ENCODE results near the gene TMC3. TPM values are rescaled to one million over a fixed set of nuclear protein-coding genes. Genes with fewer than 3 reads are reported as not detected.

TMC3 gene
- total and polyA plus RNA-seq, 10 of the 15 experiments (the other 5 are each of a cell fraction or from before 2014, with no cell fraction given): 0.03 to 0.04 (median 0.04) TPM; not detected in 7

DNA sequence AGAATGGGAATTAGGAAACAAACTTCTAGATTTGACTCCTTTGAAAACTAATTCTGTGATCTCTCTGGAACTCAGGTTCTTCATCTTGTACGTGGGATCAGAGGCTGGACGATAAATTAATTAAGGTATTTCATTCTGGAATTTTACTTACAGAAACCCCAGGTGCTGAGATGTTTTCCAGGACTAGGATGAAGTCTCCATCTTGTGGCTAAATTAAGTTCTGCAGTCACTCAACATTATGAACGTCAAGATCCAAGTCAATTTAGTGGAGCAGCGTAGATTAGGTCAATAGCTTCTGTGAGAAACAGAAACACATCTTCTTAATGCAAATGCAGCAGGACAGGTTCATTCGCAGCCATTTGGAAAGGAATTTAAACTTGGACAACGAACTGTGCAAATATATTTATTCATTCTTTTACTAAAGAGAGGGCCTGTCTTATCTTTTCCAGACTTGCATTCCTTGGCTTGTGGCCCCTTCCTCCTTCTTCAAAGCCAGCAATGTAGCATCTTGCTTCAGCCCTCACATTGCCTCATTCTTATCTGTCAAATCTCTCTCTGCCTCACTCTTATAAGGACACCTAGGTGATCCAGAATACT lies 26.7 kb upstream of the TMC3 start (continued):
- TF ChIP-seq, protein P1, sequence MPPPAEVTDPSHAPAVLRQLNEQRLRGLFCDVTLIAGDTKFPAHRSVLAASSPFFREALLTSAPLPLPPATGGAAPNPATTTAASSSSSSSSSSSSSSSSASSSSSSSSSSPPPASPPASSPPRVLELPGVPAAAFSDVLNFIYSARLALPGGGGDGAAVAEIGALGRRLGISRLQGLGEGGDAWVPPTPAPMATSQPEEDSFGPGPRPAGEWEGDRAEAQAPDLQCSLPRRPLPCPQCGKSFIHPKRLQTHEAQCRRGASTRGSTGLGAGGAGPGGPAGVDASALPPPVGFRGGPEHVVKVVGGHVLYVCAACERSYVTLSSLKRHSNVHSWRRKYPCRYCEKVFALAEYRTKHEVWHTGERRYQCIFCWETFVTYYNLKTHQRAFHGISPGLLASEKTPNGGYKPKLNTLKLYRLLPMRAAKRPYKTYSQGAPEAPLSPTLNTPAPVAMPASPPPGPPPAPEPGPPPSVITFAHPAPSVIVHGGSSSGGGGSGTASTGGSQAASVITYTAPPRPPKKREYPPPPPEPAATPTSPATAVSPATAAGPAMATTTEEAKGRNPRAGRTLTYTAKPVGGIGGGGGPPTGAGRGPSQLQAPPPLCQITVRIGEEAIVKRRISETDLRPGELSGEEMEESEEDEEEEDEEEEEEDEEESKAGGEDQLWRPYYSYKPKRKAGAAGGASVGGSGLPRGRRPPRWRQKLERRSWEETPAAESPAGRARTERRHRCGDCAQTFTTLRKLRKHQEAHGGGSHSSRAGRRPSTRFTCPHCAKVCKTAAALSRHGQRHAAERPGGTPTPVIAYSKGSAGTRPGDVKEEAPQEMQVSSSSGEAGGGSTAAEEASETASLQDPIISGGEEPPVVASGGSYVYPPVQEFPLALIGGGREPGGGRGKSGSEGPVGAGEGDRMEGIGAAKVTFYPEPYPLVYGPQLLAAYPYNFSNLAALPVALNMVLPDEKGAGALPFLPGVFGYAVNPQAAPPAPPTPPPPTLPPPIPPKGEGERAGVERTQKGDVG (CRISPR knock-in tag; IDR thresholded peaks at IDR 0.05): no peak

DNA sequence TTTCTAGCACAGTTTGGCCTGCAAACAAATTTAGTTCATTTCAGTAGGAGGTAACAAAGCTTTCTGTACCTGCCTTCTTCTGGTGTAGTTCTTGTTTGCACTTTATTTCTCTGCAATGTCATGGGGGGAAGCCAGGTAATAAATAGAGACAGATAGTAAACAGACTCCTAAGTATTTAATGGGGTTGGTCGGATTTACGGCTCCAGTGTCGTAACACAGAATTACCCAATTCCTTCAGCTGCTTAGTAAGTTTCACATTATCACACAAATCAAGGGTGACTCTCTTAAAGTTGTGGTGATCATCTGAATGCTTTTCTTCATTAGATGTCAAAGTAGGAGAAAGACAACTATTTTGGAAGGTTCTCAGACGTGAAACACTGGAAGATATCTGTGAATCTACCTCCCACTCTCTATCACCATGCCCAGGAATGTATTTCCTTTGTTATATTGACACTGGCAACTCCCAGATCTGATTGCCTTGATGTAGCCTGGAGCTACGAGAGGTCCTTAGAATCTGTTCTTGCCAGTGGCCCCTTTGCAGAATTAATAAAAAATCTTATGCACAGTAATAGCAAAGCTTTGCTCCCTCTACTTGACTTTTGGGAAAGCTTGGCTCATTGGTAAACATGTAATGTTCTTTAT lies 25.0 kb upstream of the TMC3 start:
- ChIA-PET CTCF (interaction anchor here (0.7 to 5.1 kb wide), 9 partner anchors 9 to 295 kb away, joined by 3 to 70 read pairs (median 7); no protein-coding TSS in a partner anchor), POLR2A (no interaction called here), SMC1A (ENCODE audit: uncharacterized antibody, unreplicated experiment) (interaction anchor here (1.0 to 5.2 kb wide), 6 partner anchors 10 to 132 kb away, joined by 3 to 63 read pairs (median 6); no protein-coding TSS in a partner anchor), RAD21 (ENCODE audit: unreplicated experiment) (interaction anchor here (0.8 to 5.1 kb wide), 6 partner anchors 12 to 293 kb away, joined by 3 to 32 read pairs (median 4); no protein-coding TSS in a partner anchor)
- Histone ChIP-seq H3K79me2 (ENCODE audit: control insufficient read depth, insufficient read depth, low read length) (no peaks in the 10 kb centered on the region), H3K9ac (ENCODE audit: control insufficient read depth, insufficient read depth, low read length) (no peak overlapping the region), H3K9me3 (replicated peaks; ENCODE audit: control insufficient read depth, insufficient read depth, low read length) (no peaks in the 10 kb centered on the region), H3K36me3 (ENCODE audit: control insufficient read depth in 2 of 2, insufficient read depth in 2 of 2, low read length in 1 of 2) (no peaks in the 10 kb centered on the region), H3K27me3 (replicated peaks in 1 of 2; ENCODE audit: control insufficient read depth in 2 of 2, insufficient read depth in 2 of 2, low read length in 1 of 2) (no peaks in the 10 kb centered on the region; a peak in 1 of 4 replicates), H3K27ac (ENCODE audit: control insufficient read depth, insufficient read depth) (no peak overlapping the region), H3K4me1 (ENCODE audit: control insufficient read depth, insufficient read depth, low read length) (no peaks in the 10 kb centered on the region), H3K4me3 (no peak overlapping the region), H4K20me1 (ENCODE audit: control insufficient read depth, insufficient read depth) (no peaks in the 10 kb centered on the region), H3K4me2 (ENCODE audit: control insufficient read depth, insufficient read depth) (no peak overlapping the region), H2AFZ (ENCODE audit: control insufficient read depth, low read depth, low read length) (no peak overlapping the region)
- BruUV-seq (replicated peaks): no TSS peak
- ATAC-seq: no peak
- WGBS (ENCODE audit: insufficient coverage, insufficient replicate concordance, low lambda C conversion rate, missing lambda C conversion rate): 43% methylated on average over 5 of the region's 5 CpGs
- intact Hi-C loops (cut with micrococcal nuclease; ENCODE audit: unreplicated experiment): no loop called here
- in situ Hi-C loops (cut with MboI): no loop called here
- no peak for FAIRE-seq
- DNase-seq (ENCODE audit: low read depth, low spot score): no peak
- TF ChIP-seq RELA (IDR thresholded peaks at IDR 0.05; ENCODE audit: borderline replicate concordance, partially characterized antibody) (no peak), NFXL1 (IDR thresholded peaks at IDR 0.05; ENCODE audit: borderline replicate concordance) (no peak), TCF12 (IDR thresholded peaks at IDR 0.05; ENCODE audit: low read depth, low read length) (no peak), FOXM1 (IDR thresholded peaks at IDR 0.05; ENCODE audit: low read depth, low read length) (no peak), STAT1 (conservative IDR thresholded peaks at IDR 0.05) (no peak), MTA3 (IDR thresholded peaks at IDR 0.05; ENCODE audit: borderline replicate concordance, low read length) (no peak), RCOR1 (conservative IDR thresholded peaks at IDR 0.05; ENCODE audit: low read depth, low read length) (no peak)
- TF ChIP-seq, protein P2, sequence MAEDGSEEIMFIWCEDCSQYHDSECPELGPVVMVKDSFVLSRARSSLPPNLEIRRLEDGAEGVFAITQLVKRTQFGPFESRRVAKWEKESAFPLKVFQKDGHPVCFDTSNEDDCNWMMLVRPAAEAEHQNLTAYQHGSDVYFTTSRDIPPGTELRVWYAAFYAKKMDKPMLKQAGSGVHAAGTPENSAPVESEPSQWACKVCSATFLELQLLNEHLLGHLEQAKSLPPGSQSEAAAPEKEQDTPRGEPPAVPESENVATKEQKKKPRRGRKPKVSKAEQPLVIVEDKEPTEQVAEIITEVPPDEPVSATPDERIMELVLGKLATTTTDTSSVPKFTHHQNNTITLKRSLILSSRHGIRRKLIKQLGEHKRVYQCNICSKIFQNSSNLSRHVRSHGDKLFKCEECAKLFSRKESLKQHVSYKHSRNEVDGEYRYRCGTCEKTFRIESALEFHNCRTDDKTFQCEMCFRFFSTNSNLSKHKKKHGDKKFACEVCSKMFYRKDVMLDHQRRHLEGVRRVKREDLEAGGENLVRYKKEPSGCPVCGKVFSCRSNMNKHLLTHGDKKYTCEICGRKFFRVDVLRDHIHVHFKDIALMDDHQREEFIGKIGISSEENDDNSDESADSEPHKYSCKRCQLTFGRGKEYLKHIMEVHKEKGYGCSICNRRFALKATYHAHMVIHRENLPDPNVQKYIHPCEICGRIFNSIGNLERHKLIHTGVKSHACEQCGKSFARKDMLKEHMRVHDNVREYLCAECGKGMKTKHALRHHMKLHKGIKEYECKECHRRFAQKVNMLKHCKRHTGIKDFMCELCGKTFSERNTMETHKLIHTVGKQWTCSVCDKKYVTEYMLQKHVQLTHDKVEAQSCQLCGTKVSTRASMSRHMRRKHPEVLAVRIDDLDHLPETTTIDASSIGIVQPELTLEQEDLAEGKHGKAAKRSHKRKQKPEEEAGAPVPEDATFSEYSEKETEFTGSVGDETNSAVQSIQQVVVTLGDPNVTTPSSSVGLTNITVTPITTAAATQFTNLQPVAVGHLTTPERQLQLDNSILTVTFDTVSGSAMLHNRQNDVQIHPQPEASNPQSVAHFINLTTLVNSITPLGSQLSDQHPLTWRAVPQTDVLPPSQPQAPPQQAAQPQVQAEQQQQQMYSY (CRISPR knock-in tag; IDR thresholded peaks at IDR 0.05): no peak
- TF ChIP-seq, protein P3, sequence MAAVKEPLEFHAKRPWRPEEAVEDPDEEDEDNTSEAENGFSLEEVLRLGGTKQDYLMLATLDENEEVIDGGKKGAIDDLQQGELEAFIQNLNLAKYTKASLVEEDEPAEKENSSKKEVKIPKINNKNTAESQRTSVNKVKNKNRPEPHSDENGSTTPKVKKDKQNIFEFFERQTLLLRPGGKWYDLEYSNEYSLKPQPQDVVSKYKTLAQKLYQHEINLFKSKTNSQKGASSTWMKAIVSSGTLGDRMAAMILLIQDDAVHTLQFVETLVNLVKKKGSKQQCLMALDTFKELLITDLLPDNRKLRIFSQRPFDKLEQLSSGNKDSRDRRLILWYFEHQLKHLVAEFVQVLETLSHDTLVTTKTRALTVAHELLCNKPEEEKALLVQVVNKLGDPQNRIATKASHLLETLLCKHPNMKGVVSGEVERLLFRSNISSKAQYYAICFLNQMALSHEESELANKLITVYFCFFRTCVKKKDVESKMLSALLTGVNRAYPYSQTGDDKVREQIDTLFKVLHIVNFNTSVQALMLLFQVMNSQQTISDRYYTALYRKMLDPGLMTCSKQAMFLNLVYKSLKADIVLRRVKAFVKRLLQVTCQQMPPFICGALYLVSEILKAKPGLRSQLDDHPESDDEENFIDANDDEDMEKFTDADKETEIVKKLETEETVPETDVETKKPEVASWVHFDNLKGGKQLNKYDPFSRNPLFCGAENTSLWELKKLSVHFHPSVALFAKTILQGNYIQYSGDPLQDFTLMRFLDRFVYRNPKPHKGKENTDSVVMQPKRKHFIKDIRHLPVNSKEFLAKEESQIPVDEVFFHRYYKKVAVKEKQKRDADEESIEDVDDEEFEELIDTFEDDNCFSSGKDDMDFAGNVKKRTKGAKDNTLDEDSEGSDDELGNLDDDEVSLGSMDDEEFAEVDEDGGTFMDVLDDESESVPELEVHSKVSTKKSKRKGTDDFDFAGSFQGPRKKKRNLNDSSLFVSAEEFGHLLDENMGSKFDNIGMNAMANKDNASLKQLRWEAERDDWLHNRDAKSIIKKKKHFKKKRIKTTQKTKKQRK (IDR thresholded peaks at IDR 0.05; ENCODE audit: low read depth, low read length): no peak
